ENCODE data around the gene TMCO6. TPM values are rescaled to one million over a fixed set of nuclear protein-coding genes. Genes with fewer than 3 reads are reported as not detected.

TMCO6 gene
- polyA plus RNA-seq, 4 donors = 10.2 to 23.4 (median 15.0) TPM

DNA sequence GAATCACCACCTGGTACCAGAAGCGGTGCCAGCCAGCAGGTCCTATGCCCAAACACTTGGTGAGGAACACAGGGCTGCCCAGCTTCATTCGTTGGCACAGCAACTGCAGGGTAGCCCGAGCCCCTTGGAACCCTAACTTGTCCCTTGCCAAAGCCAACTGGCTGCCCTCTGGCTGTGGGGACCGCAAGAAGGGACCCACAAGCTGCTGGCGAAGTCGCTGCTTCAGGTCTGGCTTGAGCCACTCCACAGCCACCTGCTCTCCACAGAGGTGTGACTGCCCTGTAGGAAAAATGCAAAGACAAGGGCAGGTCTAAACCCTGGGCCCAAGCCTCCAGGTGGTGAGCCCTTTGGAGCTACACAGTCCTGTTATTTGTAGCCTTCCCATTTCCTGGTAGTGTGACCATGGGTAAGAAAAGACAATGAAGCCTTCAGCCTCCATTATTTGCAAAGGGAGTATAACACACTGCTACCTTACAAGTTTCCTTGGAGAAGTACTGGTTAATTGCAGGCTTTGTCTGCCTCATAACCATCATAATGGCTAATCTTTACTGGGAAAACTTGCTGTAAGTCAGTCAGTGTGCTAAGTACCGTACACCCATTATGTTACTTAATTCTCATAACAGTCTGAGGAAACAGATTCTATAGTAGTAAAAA is 32.3 kb downstream of the TMCO6 start:
- DNase-seq (ENCODE audit: low read depth in 4 of 4, low spot score in 3 of 4) = no peak

DNA sequence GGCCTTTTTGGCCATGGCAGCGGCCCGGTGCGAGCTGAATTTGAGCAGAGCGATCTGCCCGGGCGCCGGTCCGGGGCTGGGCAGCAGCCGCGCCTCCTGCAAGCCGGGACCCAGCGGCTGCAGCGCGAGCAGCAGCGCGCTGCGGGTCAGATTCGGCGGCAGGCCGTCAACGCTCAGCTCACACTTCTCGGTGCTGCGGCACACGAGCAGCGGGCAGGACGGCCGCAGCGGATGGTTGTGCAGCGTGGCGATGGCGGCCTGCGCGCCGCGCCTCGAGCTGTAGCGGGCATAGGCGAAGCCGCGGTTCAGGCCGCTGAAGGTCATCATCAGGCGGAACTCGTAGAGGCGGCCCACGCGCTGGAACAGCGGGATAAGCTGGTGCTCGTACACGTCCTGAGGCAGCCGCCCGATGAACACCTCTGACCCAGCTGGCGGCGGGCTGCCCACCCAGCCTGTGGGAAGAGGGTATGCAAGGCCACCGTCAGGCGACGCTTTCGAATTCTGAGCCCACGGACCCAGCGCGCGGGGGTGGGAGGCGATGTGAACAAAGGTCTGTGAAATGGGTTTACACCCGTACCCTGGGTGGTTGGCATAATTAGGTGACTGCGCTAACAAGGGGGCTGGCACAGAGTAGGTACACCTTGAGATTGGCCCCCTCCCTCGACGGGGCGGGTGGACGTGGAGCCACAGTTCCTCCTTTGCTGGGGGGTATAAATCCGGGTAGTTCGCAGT is 33.4 kb downstream of the TMCO6 start:
- no peak for DNase-seq (ENCODE audit: low read depth in 4 of 4, low spot score in 3 of 4)

DNA sequence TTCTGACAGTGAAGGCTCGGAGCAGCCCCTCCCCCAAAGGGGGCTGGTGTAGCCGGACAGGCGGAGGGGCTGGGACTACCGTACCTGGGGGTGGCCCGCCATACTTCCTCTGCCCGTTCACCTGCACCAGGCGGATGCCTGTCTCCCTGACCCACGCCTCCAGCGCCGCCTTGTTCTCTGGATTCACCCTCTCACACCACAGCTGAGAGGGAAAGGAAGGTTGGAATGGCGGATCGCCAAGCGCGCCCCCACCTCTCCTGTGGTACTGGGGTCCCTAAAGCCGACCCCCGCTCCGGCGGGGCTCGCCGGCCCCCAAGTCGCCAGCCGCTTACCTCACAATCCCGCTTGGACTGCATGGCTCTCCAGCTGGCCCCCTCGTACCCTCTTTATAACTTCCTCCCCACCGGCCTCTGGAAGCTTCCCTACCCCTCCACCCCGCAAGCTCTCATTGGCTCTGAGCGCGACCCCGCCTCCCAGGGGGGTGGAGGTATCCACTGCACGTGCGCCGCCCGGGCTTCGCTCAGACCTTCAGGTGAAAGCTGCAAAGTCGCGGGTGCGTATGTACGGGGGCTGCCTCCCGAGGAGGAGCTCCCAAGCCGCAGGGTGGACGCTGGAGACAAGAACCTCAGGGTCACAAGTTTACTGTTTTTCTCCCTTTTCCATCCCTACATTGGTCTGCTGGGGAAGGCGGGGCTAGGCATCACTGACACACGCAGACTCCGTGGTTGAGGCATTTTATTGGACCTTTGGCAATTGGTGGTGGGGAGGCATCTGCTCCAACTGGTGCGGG is 34.1 kb downstream of the TMCO6 start, which contains the start of gene DND1:
DND1 (minus strand) TSS at position 390 of the 790 bp plus-strand sequence; CDS start at position 356, 34 bp downstream.
- DNase-seq (ENCODE audit: low read depth in 4 of 4, low spot score in 3 of 4) = no peak

DNA sequence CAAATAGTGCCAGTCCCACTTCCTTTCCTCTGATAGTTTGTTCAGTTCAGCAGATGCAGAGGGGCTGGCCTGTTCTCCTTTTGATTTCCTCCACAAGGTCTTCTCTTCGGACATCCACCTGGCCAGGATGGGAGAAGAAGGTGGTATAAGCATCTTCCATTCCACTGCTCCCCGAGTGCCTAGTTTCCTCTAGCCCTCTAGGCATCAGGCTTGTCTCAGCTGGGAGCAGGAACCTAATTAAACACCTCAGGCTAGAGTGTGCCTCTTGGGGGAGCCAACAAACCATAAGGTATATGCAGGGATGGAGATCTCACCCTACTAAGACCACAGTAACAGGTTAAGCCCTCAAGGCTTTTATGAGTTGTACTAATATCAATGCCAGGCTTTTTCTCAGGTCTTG is 35.0 kb downstream of the TMCO6 start:
- DNase-seq (ENCODE audit: low read depth in 4 of 4, low spot score in 3 of 4) = no peak

DNA sequence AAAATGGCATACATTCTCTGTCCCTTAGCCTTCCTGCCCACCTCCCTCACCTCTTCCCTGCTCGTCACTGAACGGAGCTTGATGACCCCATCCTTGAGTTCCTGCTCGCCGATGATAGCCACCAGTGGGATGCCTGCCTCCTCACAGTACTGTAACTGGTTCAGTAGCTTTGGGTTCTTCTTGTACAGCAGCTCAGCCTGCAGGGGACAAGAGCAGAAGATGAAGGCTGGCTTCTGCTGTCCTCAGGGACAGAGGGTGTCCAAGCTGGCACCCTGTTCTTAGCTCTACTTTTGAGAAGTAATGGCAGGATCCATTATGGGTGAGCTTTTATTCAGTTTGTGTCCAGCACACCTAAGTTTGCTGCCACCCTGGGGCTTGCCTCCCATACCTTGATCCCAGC is 35.4 kb downstream of the TMCO6 start:
- no peak for DNase-seq (ENCODE audit: low read depth in 4 of 4, low spot score in 3 of 4)

DNA sequence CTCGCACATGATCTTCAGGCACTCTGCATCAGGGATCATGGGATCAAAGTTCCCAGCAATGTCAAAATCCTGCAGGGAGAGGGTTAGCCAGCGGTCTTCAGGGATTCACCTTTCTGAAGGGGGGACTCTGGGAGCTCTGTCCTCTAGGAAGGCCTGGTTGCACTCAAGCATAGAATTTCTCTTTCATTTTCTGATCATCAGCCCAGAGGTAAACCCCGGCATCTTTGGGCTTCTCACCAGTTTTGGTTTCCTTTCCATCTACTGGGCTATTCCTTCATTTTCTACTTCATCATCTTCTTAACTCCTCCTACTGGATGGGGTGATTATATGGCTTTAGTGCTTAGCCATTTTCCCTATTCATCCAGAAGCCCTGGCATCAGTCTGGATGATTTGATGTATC is 38.7 kb downstream of the TMCO6 start:
- no peak for DNase-seq (ENCODE audit: low read depth in 4 of 4, low spot score in 3 of 4)

DNA sequence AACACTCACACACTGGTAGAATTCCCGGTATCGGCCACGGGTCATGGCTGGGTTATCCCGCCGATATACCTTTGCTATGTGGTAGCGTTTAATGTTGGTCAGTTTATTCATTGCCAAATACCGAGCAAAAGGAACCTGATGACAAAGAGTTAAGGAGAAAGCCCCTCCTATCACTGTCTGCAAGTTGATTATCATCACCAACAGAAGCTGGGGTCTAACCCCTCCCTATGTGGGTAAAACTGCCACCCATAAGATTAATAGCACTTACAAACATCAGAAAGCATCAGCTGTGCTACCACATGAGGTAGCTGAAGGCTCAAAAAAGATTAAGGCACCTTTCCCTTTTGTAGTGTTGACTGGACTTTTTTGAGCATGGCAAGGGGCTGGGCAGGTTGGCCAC is 39.7 kb downstream of the TMCO6 start:
- DNase-seq (ENCODE audit: low read depth in 4 of 4, low spot score in 3 of 4) = no peak

DNA sequence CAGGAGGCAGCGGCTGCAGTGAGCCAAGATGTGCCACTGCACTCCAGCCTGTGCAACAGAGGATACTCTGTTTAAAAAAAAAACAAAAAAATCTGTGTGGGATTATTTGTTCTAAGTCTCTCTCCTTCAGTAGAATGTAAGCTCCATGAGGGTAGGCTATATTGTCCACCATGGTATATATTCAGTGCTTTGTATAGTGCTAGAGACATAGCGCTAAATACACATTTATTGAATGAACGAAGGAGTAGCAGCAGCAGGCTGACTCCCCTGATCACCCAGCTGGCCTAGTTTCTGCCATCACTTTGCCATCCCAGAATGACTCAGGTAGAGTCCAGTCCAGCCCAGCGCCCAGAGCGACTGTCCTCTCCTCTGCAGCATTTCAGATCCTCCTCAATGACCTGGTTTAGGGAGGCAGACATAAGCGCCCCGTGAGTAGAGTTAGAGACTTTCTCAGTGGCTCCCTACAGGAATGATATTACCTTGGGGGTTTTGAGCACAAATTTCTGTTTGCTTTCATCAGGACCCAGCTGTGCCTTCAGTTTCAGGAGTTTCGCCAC is 51.2 kb downstream of the TMCO6 start:
- no peak for DNase-seq (ENCODE audit: low read depth in 4 of 4, low spot score in 3 of 4)

DNA sequence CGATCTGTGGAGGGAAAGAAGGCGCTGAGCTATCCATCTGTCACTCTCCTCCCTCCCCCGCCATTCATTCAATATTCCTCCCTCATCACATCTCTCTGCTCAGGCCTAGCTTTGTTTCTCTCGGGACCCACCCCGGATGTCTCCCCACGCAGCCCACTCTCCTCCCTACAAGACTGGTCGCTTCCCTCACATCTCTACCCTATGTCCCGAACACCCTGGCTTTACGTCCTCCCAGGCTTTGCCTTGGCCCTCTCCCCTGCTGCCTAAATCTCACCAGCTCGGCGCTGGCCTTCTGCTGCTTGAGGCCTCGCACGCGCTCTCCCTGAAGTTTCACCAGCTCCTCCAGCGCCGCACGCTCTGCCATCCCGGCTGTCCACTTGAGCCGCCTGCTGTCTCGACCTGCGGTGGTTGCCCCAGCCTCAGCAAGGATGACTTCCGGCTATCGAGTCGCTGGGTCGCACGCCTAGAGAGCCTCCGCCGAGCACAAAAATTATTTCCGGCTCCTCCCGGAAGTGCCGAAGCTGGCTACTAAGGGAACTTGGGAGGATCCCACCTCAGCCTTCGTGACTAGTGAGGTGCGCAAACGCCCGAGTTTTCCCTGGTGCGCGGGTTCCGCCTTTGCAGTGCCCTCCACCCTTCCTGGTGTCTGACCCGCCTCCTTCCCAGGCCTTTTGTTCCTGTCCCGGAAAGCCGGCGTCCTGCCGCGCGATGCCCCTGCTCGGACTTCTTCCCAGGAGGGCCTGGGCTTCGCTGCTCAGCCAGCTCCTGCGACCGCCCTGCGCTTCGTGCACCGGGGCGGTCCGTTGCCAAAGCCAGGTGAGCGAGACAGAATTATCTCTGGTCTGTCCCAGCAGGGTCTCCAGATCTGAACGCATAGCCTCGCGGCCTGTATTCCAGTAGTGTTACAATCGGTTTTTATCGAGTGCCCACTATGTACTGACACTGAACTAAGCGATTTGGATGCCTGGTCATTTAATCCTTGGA is 52.0 kb downstream of the TMCO6 start, which contains the start of the genes HARS1 and HARS2:
HARS1 (minus strand) TSS at position 430 of the 984 bp plus-strand sequence; CDS start at position 364, 66 bp downstream.
HARS2 (plus strand) TSS at position 515 of the 984 bp plus-strand sequence; CDS start at position 709, 194 bp downstream.
- DNase-seq (ENCODE audit: low read depth in 4 of 4, low spot score in 3 of 4) = peak; percentile 67 to 81 (median 73)

DNA sequence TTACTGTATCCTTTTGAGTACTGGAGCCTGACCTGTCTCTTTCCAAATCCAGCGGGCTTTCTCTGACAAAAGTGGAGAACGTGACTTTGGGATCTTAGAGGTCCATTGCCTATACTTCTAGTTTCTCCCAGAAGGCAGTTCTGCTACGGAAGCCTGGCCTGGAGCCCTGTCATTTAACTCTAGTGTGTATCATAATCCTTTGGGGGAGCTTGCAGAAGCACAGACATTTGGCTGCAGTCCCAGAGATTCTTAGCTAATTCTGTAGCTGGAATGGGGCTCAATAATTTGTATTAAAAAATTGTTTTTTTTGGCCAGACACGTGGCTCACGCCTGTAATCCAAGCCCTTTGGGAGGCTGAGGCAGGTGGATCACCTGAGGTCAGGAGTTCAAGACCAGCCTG is 55.0 kb downstream of the TMCO6 start:
- DNase-seq (ENCODE audit: low read depth in 4 of 4, low spot score in 3 of 4) = no peak

Other genes starting within 250 kb of the TMCO6 start
- 100 to 1,000 TPM in 3 of 4 donors, 10 to 100 TPM in 1; 95.9 to 125 (median 111) TPM for gene ANKHD1, start 237.6 kb upstream of the TMCO6 start, polyA plus RNA-seq (ENCODE audit: insufficient read length in 4 of 4)
- gene EIF4EBP3, start 91.8 kb upstream of the TMCO6 start, polyA plus RNA-seq (ENCODE audit: insufficient read length in 4 of 4) = 10 to 100 TPM in 2 of 4 donors, 1 to 10 TPM in 2; 6.2 to 14.5 (median 10.2) TPM
- 10 to 100 TPM; 21.8 to 32.0 (median 27.9) TPM for gene SRA1, start 82.0 kb upstream of the TMCO6 start, polyA plus RNA-seq (ENCODE audit: insufficient read length in 4 of 4)
- 10 to 100 TPM; 29.7 to 57.1 (median 37.1) TPM for gene APBB3, start 74.9 kb upstream of the TMCO6 start, polyA plus RNA-seq (ENCODE audit: insufficient read length in 4 of 4)
- gene SLC35A4, start 74.6 kb upstream of the TMCO6 start, polyA plus RNA-seq (ENCODE audit: insufficient read length in 4 of 4) = 10 to 100 TPM; 62.3 to 85.7 (median 78.9) TPM
- 10 to 100 TPM in 2 of 4 donors, 1 to 10 TPM in 2; 9.1 to 52.7 (median 9.9) TPM for gene CD14, start 6.3 kb upstream of the TMCO6 start, polyA plus RNA-seq (ENCODE audit: insufficient read length in 4 of 4)
- 10 to 100 TPM; 49.2 to 94.6 (median 74.6) TPM for gene NDUFA2, start 8.2 kb downstream of the TMCO6 start, polyA plus RNA-seq (ENCODE audit: insufficient read length in 4 of 4)
- 100 to 1,000 TPM; 116 to 186 (median 162) TPM for gene IK, start 8.4 kb downstream of the TMCO6 start, polyA plus RNA-seq (ENCODE audit: insufficient read length in 4 of 4)
- 10 to 100 TPM; 11.9 to 20.6 (median 14.4) TPM for gene WDR55, start 25.5 kb downstream of the TMCO6 start, polyA plus RNA-seq (ENCODE audit: insufficient read length in 4 of 4)
- under 1 TPM in 3 of 4 donors, not detected in 1; 0.10 to 0.37 (median 0.24) TPM for gene DND1, start 34.1 kb downstream of the TMCO6 start, polyA plus RNA-seq (ENCODE audit: insufficient read length in 4 of 4)
- gene HARS1, start 51.9 kb downstream of the TMCO6 start, polyA plus RNA-seq (ENCODE audit: insufficient read length in 4 of 4) = 10 to 100 TPM; 55.2 to 81.9 (median 67.2) TPM
- 10 to 100 TPM; 32.2 to 55.7 (median 45.6) TPM for gene HARS2, start 52.0 kb downstream of the TMCO6 start, polyA plus RNA-seq (ENCODE audit: insufficient read length in 4 of 4)
- 100 to 1,000 TPM in 2 of 4 donors, 10 to 100 TPM in 2; 89.2 to 147 (median 112) TPM for gene ZMAT2, start 61.0 kb downstream of the TMCO6 start, polyA plus RNA-seq (ENCODE audit: insufficient read length in 4 of 4)
- under 1 TPM in 2 of 4 donors, not detected in 2; 0.03 to 0.06 TPM for gene PCDHA1, start 146.7 kb downstream of the TMCO6 start, polyA plus RNA-seq (ENCODE audit: insufficient read length in 4 of 4)
- gene PCDHA2, start 155.4 kb downstream of the TMCO6 start, polyA plus RNA-seq (ENCODE audit: insufficient read length in 4 of 4) = under 1 TPM; 0.19 to 0.61 (median 0.32) TPM
- gene PCDHA3, start 161.6 kb downstream of the TMCO6 start, polyA plus RNA-seq (ENCODE audit: insufficient read length in 4 of 4) = under 1 TPM; 0.27 to 0.74 (median 0.35) TPM
- gene PCDHA4, start 167.6 kb downstream of the TMCO6 start, polyA plus RNA-seq (ENCODE audit: insufficient read length in 4 of 4) = 1 to 10 TPM in 2 of 4 donors, under 1 TPM in 2; 0.37 to 1.5 (median 0.86) TPM
- under 1 TPM in 2 of 4 donors, not detected in 2; 0.11 to 0.22 TPM for gene PCDHA5, start 182.2 kb downstream of the TMCO6 start, polyA plus RNA-seq (ENCODE audit: insufficient read length in 4 of 4)
- under 1 TPM; 0.26 to 0.79 (median 0.46) TPM for gene PCDHA6, start 188.5 kb downstream of the TMCO6 start, polyA plus RNA-seq (ENCODE audit: insufficient read length in 4 of 4)
- under 1 TPM; 0.14 to 0.52 (median 0.33) TPM for gene PCDHA7, start 194.8 kb downstream of the TMCO6 start, polyA plus RNA-seq (ENCODE audit: insufficient read length in 4 of 4)
- gene PCDHA8, start 201.7 kb downstream of the TMCO6 start, polyA plus RNA-seq (ENCODE audit: insufficient read length in 4 of 4) = under 1 TPM in 3 of 4 donors, not detected in 1; 0.08 to 0.22 (median 0.11) TPM
- under 1 TPM in 3 of 4 donors, not detected in 1; 0.03 to 0.12 (median 0.06) TPM for gene PCDHA9, start 208.9 kb downstream of the TMCO6 start, polyA plus RNA-seq (ENCODE audit: insufficient read length in 4 of 4)
- gene PCDHA10, start 216.4 kb downstream of the TMCO6 start, polyA plus RNA-seq (ENCODE audit: insufficient read length in 4 of 4) = 1 to 10 TPM in 1 of 4 donors, under 1 TPM in 3; 0.10 to 1.4 (median 0.65) TPM
- gene PCDHA11, start 229.5 kb downstream of the TMCO6 start, polyA plus RNA-seq (ENCODE audit: insufficient read length in 4 of 4) = under 1 TPM; 0.17 to 0.38 (median 0.24) TPM
- gene PCDHA12, start 235.9 kb downstream of the TMCO6 start, polyA plus RNA-seq (ENCODE audit: insufficient read length in 4 of 4) = under 1 TPM; 0.04 to 0.82 (median 0.14) TPM
- under 1 TPM in 3 of 4 donors, not detected in 1; 0.07 to 0.33 (median 0.09) TPM for gene PCDHA13, start 242.7 kb downstream of the TMCO6 start, polyA plus RNA-seq (ENCODE audit: insufficient read length in 4 of 4)